Effector memory CD4-positive, alpha-beta T cell (primary cell): ENCODE results near the gene RPS16.
A peak's percentile ranks its signal among the peaks of the same experiment; 100 is the strongest.

Experiments used
- DNase-seq, 3 donors: peaks; one replicate each; pipeline ENCODE4 v3.0.0-alpha.2; 2020
- H3K27ac ChIP-seq: 2 replicates; pipeline ENCODE4 v1.7.0; 2013; ENCODE audit warnings: mild to moderate bottlenecking, low read length, moderate library complexity; ENCODE audit not compliant: insufficient read depth, poor library complexity, severe bottlenecking
- H3K27me3 ChIP-seq: replicated peaks from 2 replicates; pipeline ENCODE4 v1.7.0; 2013; ENCODE audit warnings: mild to moderate bottlenecking, low read length; ENCODE audit not compliant: insufficient read depth, control insufficient read depth, poor library complexity, severe bottlenecking
- H3K36me3 ChIP-seq: 2 replicates; pipeline ENCODE4 v1.7.0; 2013; ENCODE audit warnings: mild to moderate bottlenecking, low read length, moderate library complexity; ENCODE audit not compliant: control insufficient read depth, insufficient read depth
- H3K4me1 ChIP-seq: 2 replicates; pipeline ENCODE4 v1.7.0; 2013; ENCODE audit warnings: low read length, mild to moderate bottlenecking; ENCODE audit not compliant: control insufficient read depth, insufficient read depth, poor library complexity, severe bottlenecking
- H3K4me3 ChIP-seq: 2 replicates; pipeline ENCODE4 v1.7.0; 2013; ENCODE audit warnings: low read length, low read depth, mild to moderate bottlenecking; ENCODE audit not compliant: insufficient read depth, poor library complexity, severe bottlenecking
- H3K9me3 ChIP-seq: 2 replicates; pipeline ENCODE4 v1.7.0; 2013; ENCODE audit warnings: mild to moderate bottlenecking, low read length, moderate library complexity; ENCODE audit not compliant: control insufficient read depth

Gene RPS16

GRCh38 chr19:39401549-39402345, 34.0 kb downstream of the RPS16 start:
- peaks cover under 1% of the 10 kb centered on the region for H3K36me3 ChIP-seq
- peak; percentile 86 to 93 (median 92) for DNase-seq
- H3K4me3 ChIP-seq = no peak overlapping the region
- H3K4me1 ChIP-seq = peaks cover 69% of the 10 kb centered on the region
- H3K27ac ChIP-seq = peak overlapping the region; percentile 100
- H3K27me3 ChIP-seq = no peaks in the 10 kb centered on the region
- no peaks in the 10 kb centered on the region for H3K9me3 ChIP-seq

GRCh38 chr19:39401070-39401548, 34.6 kb downstream of the RPS16 start:
- H3K4me3 ChIP-seq = no peak overlapping the region
- H3K4me1 ChIP-seq = peaks cover 69% of the 10 kb centered on the region
- DNase-seq = no peak
- no peaks in the 10 kb centered on the region for H3K27me3 ChIP-seq
- no peaks in the 10 kb centered on the region for H3K9me3 ChIP-seq
- no peaks in the 10 kb centered on the region for H3K36me3 ChIP-seq
- peak overlapping the region; percentile 100 for H3K27ac ChIP-seq

GRCh38 chr19:39400061-39400460, 35.7 kb downstream of the RPS16 start:
- Histone ChIP-seq H3K36me3 (peaks cover 3% of the 10 kb centered on the region), H3K9me3 (no peaks in the 10 kb centered on the region), H3K27me3 (no peaks in the 10 kb centered on the region), H3K4me1 (peaks cover 59% of the 10 kb centered on the region), H3K27ac (peak overlapping the region; percentile 100), H3K4me3 (no peak overlapping the region)
- no peak for DNase-seq

DNA sequence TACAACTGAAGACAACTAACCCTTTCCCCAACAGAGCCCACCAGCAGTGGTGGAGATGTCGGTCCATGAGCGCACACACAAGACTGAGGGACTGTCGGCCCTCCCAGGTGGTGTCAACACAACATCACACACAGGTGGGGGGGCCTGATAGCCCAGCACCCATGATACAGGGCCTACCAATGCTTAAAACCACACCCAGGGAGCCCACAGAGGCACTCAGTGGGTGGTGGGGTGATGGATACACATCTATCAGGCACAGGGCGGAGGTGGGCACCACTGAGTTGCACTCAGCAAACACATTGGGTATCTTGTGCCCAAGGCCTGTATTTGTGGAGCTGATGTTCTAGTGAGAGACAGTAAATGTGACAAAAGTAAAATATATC, 36.1 kb downstream of the RPS16 start:
- H3K4me3 ChIP-seq = no peak overlapping the region
- H3K36me3 ChIP-seq = peaks cover 7% of the 10 kb centered on the region
- peak overlapping the region; percentile 100 for H3K27ac ChIP-seq
- no peaks in the 10 kb centered on the region for H3K9me3 ChIP-seq
- no peak for DNase-seq
- no peaks in the 10 kb centered on the region for H3K27me3 ChIP-seq
- peaks cover 57% of the 10 kb centered on the region for H3K4me1 ChIP-seq

GRCh38 chr19:39398297-39398864, 37.4 kb downstream of the RPS16 start:
- Histone ChIP-seq H3K27me3 (no peaks in the 10 kb centered on the region), H3K4me1 (peaks cover 47% of the 10 kb centered on the region), H3K4me3 (no peak overlapping the region), H3K9me3 (no peaks in the 10 kb centered on the region), H3K36me3 (peaks cover 18% of the 10 kb centered on the region), H3K27ac (peak overlapping the region; percentile 66)
- peak in 1 of 3 donors; percentile 49 for DNase-seq

DNA sequence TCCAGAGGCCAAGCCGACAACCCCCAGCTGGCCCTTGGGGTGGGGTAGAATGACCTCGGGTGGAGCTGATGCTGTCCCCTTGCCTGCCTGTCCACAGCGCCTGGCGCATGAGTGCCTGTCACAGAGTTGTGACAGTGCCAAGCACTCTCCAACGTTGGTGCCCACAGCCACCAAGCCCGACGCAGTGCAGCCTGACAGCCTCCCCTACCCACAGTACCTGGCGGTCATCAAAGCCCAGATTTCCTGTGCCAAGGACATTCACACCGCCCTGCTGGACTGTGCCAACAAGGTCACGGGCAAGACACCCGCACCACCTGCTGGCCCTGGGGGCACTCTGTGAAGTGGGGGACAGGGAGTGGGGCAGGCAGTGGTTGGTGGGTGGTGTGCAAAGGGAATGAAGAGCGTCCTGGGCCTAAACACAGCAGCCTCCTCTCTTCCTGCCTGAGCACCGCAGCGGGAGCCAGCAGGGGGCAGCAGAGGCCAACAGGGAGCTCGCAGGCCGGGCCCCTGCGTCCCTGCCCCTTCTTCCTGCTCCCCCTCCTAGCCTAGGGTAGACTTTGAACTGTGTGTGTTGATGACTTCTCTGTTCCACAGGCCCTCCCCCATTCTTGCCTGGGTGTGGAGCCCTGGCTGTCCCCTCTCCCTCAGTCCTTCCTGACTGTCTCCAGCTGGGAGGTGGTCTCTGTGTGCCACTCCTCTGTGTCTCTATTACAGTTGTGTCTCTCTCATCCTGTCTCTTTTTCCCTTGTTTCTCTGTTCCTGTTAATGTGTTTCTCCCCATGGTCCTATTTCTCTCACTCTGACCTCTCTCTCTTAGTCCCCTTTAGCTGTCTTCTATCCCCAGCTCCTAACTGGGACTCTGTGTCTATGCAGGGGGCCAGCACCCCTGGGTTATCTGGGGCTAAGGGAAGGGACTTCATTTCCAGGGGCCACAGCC, 38.1 kb downstream of the RPS16 start:
- H3K36me3 ChIP-seq = peaks cover 19% of the 10 kb centered on the region
- DNase-seq = peak; percentile 81 to 85 (median 85)
- no peaks in the 10 kb centered on the region for H3K27me3 ChIP-seq
- H3K9me3 ChIP-seq = no peaks in the 10 kb centered on the region
- peak overlapping the region; percentile 66 for H3K27ac ChIP-seq
- H3K4me1 ChIP-seq = peaks cover 40% of the 10 kb centered on the region
- no peak overlapping the region for H3K4me3 ChIP-seq

DNA sequence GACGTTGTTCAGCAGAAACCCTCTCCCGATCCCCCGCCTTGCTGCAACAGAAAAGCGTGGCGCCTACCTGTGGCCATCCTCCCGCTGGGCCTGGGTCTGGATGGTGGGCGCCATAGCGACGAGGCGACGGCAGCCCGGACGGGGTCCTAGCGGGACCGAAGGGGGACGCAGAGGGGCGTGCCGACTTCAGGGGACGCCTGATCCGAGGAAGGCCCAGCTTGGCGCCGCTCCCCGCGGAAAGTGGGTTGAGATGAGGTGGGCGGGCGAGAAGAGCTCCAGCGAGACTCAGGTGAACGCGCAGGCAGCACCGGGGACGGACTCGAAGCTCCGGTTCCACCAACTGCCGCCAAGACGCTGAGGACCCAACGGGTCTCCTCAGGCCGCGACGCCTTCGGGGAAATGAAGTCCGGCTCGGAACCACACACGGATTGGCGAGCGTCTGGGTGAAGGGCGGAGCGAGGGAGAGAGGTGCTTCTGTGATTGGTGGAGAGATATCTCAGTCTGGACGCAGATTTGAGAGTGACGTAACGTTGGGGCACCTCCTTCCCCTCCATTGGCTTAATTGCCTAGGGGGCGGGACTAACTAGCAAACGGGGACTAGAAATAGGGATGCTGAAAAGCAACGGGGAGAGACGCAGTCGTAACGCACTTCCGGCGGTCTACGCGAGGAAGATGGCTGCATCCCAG, 44.9 kb downstream of the RPS16 start, which contains the start of the genes MED29 and PAF1:
TSS of gene MED29 (plus strand) at position 628 of the 687 bp plus-strand sequence. CDS start at position 673, 45 bp downstream.
TSS of gene PAF1 (minus strand) at position 356 of the 687 bp plus-strand sequence. CDS start at position 114, 242 bp downstream.
- Histone ChIP-seq H3K27ac (peak within 1 kb of the TSS; percentile 98), H3K9me3 (no peaks in the 10 kb centered on the region), H3K36me3 (peaks cover 55% of the 10 kb centered on the region), H3K4me1 (peaks cover 12% of the 10 kb centered on the region), H3K27me3 (no peaks in the 10 kb centered on the region), H3K4me3 (peak within 1 kb of the TSS; percentile 82)
- DNase-seq = peak; percentile 96

- H3K4me1 ChIP-seq = peaks cover 12% of the 10 kb centered on the region
- no peaks in the 10 kb centered on the region for H3K27me3 ChIP-seq
- no peaks in the 10 kb centered on the region for H3K9me3 ChIP-seq
- peak overlapping the region; percentile 71 for H3K4me3 ChIP-seq
- peak overlapping the region; percentile 98 for H3K27ac ChIP-seq
- peak in 2 of 3 donors; percentile 78 to 85 for DNase-seq
- H3K36me3 ChIP-seq = peaks cover 60% of the 10 kb centered on the region
Observed at GRCh38 chr19:39390451-39390750, 45.3 kb downstream of the RPS16 start.

GRCh38 chr19:39389631-39390414, 45.9 kb downstream of the RPS16 start:
- Histone ChIP-seq H3K27ac (peak overlapping the region; percentile 98), H3K4me1 (peaks cover 12% of the 10 kb centered on the region), H3K4me3 (peak overlapping the region; percentile 71), H3K36me3 (peaks cover 59% of the 10 kb centered on the region), H3K9me3 (no peaks in the 10 kb centered on the region), H3K27me3 (no peaks in the 10 kb centered on the region)
- no peak for DNase-seq
